ENCODE measurements around the gene MYO1D. TPM values are rescaled to one million over a fixed set of nuclear protein-coding genes. Genes with fewer than 3 reads are reported as not detected.

MYO1D gene
- total RNA-seq, 1 experiment from 2014 or later = 35.7 TPM

- DNase-seq (ENCODE audit: low read depth, low spot score) = no peak
- Histone ChIP-seq H2AFZ (ENCODE audit: low read depth, low read length, poor library complexity, severe bottlenecking) (no peak overlapping the region), H3K27me3 (ENCODE audit: insufficient read depth, low read length) (no peaks in the 10 kb centered on the region), H3K9me2 (ENCODE audit: insufficient read depth) (no peaks in the 10 kb centered on the region), H3K4me2 (ENCODE audit: low read length) (no peak overlapping the region), H3K9me3 (ENCODE audit: control insufficient read depth in 1 of 2, insufficient read depth in 1 of 2, low read depth in 1 of 2, low read length in 2 of 2) (no peaks in the 10 kb centered on the region), H3K4me1 (ENCODE audit: control insufficient read depth in 1 of 2, insufficient read depth in 2 of 2, low read length in 2 of 2) (no peaks in the 10 kb centered on the region), H3K27ac (ENCODE audit: low read depth, low read length) (no peak overlapping the region), H3K4me3 (replicated peaks in 1 of 2; ENCODE audit: low read depth in 1 of 2, low read length in 2 of 2) (no peak overlapping the region), H3K79me2 (ENCODE audit: insufficient read depth, low read length) (no peaks in the 10 kb centered on the region), H3K36me3 (ENCODE audit: control insufficient read depth in 1 of 2, insufficient read depth in 2 of 2, low read length in 2 of 2) (no peaks in the 10 kb centered on the region), H3K9ac (ENCODE audit: low read length) (no peak overlapping the region), H4K20me1 (ENCODE audit: insufficient read depth) (no peaks in the 10 kb centered on the region)
- ChIA-PET RAD21 (ENCODE audit: low non-redundant PET in 1 of 2, low total read pairs in 2 of 2, uncharacterized antibody in 2 of 2, unreplicated experiment in 2 of 2) (no interaction called here), CTCF (no interaction called here), POLR2A (no interaction called here)
- intact Hi-C loops (cut with micrococcal nuclease) = no loop called here
- no TSS peak for BruUV-seq (replicated peaks)
- ATAC-seq = no peak
- TF ChIP-seq RAD21 (IDR thresholded peaks at IDR 0.05; ENCODE audit: low read depth) = no peak
- no peak for TF ChIP-seq ZFX (IDR thresholded peaks at IDR 0.05)
- no peak for TF ChIP-seq ATF3 (IDR thresholded peaks at IDR 0.05)
- no peak for TF ChIP-seq POLR2A (IDR thresholded peaks at IDR 0.05; ENCODE audit: borderline replicate concordance, extremely low read depth, insufficient read depth, insufficient read length)
- TF ChIP-seq ELF1 (IDR thresholded peaks at IDR 0.05; ENCODE audit: borderline replicate concordance, low read depth) = no peak
- TF ChIP-seq YY1 (IDR thresholded peaks at IDR 0.05; ENCODE audit: extremely low read depth, insufficient replicate concordance, low read depth, low read length) = no peak
- TF ChIP-seq CTCF (IDR thresholded peaks at IDR 0.05 in 2 of 3, conservative IDR thresholded peaks at IDR 0.05 in 1 of 3; ENCODE audit: borderline replicate concordance in 1 of 3, insufficient read depth in 1 of 3, low read depth in 2 of 3, low read length in 2 of 3) = no peak
- TF ChIP-seq SP1 (IDR thresholded peaks at IDR 0.05; ENCODE audit: low read depth) = no peak
- TF ChIP-seq EGR1 (IDR thresholded peaks at IDR 0.05; ENCODE audit: low read depth) = no peak
- no peak for TF ChIP-seq JUND (IDR thresholded peaks at IDR 0.05)
- TF ChIP-seq FOSL1 (IDR thresholded peaks at IDR 0.05; ENCODE audit: low read depth) = no peak
- no peak for TF ChIP-seq CBX3 (IDR thresholded peaks at IDR 0.05; ENCODE audit: low read depth)
- TF ChIP-seq MAX (IDR thresholded peaks at IDR 0.05) = no peak
- no peak for TF ChIP-seq EZH2 (IDR thresholded peaks at IDR 0.05)
- TF ChIP-seq EZH2phosphoT487 (IDR thresholded peaks at IDR 0.05; ENCODE audit: borderline replicate concordance) = no peak
- TF ChIP-seq TCF7L2 (IDR thresholded peaks at IDR 0.05; ENCODE audit: borderline replicate concordance, extremely low read depth, insufficient read depth, insufficient read length) = no peak
Observed at GRCh38 chr17:32701871-32702270, 175.1 kb downstream of the MYO1D start.

All from HCT116 (cell line).